C4-2B (cell line): ENCODE results near the gene PTGES3L.
"Not testable (repeated sequence)": the region's sequence is repeated elsewhere in the genome, so short reads cannot be mapped to it uniquely, and the experiment has no call there.

Source experiments
- H3K27ac ChIP-seq: fragments of 450-650 bp; 2 replicates; pipeline ENCODE4 v1.5.1; 2017
- CTCF ChIP-seq: fragments of 450-650 bp; conservative IDR thresholded peaks from 2 replicates; pipeline ENCODE4 v1.5.1; 2017; ENCODE audit warnings: mild to moderate bottlenecking
- ZFX ChIP-seq: fragments of 450-650 bp; IDR thresholded peaks from 2 replicates; pipeline ENCODE4 v1.6.1; 2017

PTGES3L gene

DNA sequence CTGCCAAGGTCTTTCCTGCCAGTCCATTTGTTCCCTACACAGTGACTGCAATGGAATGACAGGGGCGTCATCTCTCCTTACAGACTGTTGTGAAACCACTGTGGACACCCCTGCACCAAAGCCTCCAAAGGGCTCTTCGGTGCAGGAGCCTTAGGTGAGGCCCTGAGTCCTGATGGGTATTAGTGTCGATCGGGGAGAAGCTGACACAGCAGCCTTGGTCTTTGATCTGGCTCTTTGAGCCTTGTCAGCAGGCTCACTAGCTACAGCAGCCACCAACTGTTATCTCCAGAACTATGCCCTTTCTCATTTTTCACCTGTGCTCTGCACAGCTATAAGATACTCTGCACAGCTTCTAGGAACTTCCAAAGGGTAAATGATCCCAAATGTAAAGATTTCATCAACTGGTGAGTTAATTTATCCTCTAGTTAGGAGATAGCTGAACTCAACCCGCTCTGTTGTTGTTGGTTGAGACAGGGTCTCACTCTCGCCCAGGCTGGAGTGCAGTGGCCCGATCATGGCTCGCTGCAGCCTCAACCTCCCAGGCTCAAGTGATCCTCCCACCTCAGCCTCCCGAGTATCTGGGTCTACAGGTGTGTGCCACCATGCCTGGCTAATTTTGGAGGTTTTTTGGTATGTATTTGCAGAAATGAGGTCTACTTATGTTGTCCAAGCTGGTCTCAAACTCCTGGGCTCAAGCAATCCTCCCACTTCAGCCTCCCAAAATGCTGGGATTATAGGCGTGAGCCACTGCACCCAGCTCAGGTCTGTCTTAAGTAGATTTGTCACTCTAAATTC, 59.6 kb downstream of the PTGES3L start:
- TF ChIP-seq CTCF (no peak), ZFX (no peak)
- H3K27ac ChIP-seq: no peak overlapping the region

DNA sequence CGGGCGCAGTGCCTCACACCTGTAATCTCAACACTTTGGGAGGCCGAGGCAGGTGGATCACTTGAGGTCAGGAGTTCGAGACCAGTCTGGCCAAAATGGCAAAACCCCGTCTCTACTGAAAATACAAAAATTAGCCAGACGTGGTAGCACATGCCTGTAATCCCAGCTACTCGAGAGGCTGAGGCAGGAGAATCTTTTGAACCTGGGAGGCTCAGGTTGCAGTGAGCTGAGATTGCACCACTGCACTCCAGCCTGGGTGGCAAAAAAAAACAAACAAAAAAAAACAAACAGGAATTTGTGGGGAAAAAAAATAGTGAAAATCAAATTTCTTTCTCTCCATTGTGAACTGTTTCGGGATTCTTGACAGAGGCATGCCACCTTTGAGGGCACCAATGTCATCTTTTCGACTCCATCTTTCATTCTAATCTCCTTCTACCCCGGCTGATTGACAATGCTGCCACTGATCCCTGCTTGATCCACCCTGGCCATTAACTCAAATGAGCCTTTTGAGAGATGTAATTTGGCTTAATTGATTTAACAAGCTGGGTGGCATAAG, 60.3 kb downstream of the PTGES3L start:
- not testable (repeated sequence) for H3K27ac ChIP-seq

- no peak overlapping the region for H3K27ac ChIP-seq
- TF ChIP-seq CTCF: no peak
- TF ChIP-seq ZFX: no peak
Measured at GRCh38 chr17:42918902-42919521, 60.9 kb downstream of the PTGES3L start.
